ENCODE measurements around the gene CCDC142.

CCDC142 gene

DNA sequence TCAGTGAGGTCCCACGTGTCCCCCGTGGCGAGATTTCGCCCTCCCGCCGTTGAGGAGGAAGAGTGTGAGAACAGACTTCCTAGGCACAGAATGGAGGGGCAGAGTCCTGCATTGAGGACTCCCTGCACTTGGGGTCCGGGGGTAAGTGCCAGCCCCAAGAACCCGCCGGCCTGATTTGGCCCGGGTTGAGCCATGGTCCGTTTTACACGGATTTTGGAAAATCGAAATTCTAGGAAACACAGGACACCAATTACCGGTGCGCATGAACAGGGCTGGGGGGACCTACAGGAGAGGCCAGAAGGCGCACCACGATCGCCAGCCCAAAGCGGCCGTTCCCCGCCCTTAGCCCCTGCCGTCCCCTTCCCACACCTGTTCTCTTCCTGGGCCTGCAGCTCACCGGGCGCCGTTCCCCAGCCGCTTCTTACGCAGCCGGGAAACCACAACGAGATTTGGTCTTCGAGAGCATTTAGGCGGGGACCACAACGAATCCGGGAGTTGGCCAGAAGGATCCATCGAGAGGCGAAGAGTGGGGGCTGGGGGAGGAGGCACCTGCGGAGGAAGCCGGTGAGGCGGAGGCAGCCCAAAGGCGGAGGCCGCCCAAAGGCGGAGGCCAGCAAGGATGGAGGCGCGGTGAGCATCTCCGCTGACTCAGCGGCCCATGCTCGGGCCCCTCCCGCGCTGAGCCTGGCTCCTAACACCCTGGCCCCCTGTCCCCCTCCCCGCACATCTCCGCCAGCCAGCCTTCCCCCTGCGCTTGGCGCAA lies 31.0 kb upstream of the CCDC142 start:
- DNase-seq = no peak

DNA sequence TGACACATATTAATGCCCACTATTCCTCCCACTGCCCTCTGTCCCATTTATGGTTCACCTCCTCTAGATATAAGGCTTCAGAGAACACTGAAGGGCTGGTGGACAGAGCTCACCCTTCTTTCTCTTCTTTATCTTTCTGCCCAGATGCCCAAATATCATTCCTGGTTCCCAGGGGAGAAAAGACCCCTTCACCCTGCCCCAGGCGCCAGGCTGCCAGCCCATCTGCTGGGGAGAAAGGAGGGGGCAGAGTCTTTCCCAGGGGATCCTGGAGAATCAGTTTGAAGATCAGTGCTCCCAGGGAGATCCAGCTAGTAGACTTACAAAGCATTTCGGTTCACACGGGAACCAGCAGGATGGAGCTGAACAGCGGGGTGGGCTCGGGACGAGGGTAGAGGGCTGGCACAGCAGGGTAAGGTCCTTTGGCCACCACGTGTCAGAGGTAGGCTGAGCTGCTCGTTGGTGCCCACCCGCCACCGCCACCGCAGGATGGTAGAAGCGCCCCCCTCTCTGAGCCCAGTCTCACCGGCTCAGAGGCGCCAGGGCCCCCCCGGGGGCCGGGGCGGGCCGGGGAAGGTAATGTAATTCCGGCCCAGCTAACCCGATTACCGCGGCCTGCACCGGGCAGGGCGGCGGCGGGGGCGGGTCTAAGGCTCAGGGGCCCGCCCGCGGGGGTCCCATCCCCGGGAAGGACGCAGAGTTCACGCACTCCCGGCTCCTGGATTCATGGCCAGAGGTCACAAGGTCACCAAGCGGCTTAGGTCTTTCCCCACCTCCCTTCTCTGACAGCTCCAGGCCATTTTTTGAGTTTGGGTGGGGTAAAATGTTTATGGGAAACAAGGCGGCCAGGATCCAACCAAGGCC lies 30.2 kb upstream of the CCDC142 start:
- DNase-seq = no peak

DNA sequence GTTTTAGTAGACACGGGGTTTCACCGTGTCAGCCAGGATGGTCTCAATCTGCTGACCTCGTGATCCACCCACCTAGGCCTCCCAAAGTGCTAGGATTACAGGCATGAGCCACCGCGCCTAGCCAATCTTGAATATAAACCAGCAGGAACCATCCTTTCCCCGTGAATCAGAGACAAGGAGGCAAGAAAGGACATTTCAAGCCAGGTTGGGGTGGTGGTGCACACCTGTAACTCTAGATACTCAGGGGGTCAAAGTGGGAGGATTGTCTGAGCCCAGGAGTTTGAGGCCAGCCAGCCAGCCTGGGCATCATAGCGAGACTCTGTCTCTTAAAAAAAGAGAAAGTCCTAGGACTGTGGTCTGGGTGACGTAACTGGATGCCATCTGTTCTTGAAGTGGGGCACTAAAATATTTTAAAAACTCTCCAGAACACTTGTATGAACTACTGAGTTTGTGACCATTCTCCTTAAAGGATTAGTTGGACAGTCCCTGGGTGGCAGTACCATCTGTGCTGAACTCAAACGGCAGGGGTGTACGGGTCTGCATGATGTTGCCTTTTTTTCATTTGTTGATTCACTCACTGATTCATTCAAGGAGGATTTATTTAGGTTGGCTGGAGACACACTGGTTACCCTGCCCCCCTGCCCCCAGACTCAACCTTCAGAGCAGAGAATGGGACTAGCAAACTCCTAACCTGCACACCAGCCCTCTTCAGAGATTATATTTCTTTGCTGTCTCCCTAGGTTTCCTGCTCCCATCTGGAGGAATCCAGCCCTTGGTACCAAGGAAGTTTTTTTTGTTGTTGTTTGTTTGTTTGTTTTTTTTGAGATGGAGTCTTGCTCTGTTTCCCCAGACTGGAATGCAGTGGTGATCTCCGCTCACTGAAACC lies 28.5 kb upstream of the CCDC142 start:
- DNase-seq = no peak

DNA sequence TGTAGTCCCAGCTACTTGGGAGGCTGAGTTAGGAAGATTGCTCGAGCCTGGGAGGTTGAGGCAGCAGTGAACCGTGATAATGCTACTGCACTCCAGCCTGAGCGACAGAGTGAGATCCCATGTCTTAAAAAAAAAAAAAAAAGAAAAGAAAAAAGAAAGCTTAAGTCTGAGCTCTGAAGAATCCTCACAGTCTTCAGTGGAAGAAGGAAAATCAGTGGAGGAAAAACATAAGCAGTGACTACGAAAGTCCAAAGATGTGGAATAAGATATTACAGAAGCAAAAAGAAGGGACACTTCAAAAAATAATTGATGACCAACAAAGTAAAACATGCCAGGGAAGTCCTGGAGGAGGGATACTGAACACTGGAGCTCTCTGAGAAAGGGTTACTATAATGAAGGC lies 27.5 kb upstream of the CCDC142 start:
- no peak for DNase-seq

DNA sequence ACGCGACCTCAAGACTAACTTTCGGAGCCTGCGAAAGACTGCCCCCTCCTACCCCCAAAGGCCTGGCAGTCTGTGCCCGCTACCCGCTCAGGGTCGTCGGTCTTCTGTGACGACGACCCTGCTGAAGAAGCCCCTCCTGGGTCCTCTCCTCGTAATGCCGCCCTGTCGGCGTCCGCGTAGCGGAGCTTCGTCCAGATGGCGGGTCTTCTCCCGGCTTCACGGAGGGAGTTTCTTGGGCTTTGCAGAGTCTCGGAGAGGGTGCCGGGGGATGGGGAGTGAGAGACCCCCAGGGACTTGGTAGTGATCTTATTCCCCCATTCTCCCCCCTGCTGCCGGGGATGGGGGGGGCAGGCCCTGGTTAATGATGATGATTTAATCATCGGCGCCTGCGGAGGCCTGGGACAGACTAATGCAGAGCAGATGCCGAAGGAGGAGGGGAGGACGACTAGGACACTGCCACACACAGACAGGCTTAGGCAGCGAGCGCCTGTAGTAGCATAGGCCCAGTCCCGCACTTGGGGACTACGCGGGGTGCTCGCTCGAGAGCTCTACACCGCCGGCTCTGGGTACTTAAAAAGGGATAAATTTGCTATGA lies 25.2 kb upstream of the CCDC142 start:
- DNase-seq = no peak

DNA sequence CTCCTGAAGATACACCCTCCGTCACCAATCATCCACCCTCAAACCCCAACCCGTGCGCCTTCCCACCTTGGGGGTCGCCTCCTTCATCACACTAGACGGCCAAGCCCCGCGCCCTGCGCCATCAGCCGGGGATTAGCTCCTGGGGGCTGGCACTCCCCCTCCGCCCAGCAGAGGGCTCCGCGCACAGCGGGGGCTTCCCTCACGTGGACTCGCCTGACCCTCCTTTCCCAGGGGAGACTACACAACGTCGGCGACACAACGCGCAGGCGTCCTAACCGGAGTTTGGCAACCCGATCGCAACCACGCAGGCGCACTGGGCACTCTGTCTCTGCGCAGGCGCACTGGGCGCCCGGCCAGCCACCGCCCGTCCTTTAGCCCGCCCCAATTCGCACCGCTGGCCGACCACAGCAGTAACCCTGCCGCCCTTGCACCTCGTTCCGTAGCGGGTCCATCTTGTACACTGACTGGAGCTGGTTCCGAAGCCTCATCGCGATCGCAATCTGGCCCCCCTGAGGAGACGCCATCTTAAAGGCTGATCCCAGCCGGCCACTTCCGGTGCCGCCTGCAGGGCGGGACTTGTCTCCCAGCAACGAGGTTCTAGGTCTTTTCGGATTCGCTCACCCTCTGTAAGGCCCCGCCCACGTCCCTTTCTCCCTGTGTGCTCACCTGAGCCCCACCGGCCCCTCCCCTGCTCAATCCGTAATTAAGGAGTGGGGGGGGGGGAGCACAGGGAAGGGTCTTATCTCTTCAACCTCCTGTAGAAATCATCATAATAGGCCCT lies 24.5 kb upstream of the CCDC142 start, which contains the start of gene PCGF1:
PCGF1 (minus strand) TSS at position 551 of the 781 bp plus-strand sequence; CDS start at position 524, 27 bp downstream.
- peak; percentile 98 for DNase-seq

DNA sequence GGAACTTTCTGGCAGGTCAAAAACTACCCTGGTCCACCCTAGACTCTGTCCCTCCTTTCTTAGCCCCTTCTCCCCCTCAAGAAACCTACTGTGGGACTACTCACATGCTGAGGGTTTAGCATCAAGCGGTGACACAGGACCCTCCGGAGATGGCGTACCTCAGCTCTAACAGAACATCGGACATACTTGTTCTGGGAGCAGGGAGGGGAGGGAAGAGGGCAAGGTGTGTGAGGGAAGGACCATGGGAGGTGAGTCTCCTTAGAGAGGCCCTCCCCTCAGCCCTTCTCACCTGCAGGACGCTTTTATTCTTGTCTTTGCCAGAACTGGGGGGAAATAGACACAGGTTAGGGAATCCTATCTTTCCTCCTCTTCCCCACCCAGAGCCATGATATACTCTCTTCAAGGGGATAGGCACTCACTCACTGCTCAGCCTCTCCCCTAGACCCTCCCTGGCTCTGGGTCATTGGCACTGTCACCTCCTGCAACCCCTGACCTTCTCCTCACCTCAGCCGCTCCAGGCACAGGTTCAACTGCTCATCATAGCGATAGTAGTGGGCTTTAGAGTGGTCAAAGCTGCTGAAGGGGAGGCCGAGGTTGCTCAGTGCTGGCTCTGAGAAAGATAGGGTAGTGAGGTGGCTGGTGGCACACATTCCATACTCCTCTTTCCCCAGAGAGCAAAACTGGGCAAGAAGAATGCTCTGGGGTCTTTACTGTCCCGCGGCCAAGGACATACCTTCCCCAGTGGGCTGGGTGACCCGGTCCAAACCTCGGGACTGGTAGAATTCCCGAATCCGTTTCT lies 22.8 kb upstream of the CCDC142 start:
- no peak for DNase-seq

DNA sequence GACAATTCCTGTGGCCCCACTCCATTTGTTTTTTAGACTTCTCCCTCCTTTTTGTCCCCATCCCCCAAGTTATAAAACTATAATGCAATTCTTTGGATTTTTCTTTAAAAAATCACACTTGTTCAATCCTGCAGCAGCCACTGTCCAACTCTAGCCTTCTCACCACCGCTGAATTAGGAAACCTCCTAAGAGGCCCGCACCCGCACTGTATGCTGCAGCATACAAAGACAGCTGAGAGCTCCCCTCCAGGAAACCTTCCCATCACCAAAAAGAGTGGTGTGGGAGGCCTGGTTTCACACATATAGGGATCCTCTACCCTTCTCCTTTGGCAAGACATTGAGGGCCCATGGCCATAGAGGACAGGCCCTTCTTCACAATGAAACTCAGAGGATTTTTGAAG lies 21.8 kb upstream of the CCDC142 start:
- DNase-seq = no peak

DNA sequence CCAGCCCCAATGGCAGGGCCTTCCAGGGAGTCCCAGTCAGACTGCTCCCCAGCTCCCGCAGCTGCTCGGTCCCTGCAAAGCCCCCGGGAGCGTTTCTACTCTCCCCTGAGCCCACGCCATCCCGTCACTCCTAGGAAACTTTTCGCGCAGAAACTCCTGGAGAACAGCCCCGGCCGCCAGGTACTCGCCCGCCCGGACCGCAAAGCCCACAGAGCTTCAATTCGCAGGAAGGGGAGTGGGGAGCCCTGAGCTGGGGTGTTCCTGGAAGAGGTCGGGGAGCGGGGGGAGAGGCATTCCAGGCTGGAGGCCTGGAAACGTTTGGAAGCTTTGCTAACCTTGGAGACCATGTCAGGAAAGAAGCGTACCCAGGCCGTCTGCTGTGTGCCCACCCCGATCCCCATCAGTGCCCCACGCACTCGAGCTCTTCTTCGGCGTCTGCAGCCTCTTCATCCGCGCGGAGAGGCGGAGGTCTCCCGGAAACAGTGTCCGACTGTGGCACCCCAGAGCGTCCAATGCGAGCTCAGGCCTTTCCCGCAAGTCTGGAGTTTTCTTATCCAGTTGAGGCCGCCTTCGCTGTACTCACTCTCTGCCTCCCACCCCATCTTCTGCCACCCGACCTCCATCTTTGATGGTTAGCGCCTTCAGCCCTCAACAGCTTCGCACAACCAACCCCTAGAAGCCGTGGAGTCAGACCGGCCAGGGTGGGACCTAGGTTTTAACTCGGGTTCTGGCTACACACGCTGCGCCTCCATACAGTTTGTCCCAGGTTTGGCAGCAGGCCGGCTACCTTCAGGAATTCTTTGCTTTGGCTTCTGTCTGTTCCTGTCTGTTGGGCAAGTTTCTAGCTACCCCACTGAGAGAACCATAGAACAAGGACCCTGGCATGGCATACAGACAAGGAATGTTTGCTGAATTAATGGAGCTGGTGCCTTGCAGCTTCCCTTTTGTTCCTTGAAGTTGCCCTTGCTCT lies 21.0 kb upstream of the CCDC142 start:
- DNase-seq = no peak

DNA sequence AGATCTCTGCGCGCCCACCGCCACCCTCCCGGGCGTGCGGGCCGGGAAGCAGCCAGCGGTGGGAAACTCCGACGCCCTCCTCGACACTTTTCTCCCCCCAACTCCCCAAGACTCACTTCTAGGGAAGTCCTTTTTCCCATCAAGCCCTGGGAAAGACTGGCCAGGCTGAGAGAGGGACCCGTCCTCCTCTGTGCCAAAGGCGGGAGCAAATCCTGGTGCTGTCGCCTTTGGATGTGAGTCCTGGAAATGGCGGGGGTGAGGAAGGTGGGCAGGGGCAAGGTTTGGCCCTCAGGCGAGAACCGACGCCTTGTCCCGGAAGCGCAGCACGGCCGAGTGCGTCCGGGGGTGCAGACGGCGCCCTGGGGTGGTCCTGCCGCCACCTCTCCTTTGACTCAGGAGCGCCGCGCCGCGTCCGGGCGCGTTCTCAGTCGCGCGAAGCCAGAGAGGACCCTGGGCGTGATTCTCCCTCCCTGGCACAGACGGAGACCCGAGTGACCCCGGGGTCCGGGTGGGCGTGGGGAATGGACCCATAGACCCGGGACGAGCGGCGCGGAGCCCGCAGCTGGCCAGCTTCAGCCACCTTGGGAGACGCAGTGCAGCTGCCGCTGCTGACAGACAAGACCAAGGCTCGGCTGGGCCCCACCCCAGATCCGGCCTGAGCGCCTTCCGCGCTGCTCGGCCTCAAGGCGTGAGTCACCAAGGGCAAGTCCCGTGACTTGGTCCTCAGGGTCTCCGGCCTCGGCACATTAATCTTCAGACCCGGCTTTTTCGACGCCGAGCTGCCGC lies 20.1 kb upstream of the CCDC142 start:
- DNase-seq = peak; percentile 78

DNA sequence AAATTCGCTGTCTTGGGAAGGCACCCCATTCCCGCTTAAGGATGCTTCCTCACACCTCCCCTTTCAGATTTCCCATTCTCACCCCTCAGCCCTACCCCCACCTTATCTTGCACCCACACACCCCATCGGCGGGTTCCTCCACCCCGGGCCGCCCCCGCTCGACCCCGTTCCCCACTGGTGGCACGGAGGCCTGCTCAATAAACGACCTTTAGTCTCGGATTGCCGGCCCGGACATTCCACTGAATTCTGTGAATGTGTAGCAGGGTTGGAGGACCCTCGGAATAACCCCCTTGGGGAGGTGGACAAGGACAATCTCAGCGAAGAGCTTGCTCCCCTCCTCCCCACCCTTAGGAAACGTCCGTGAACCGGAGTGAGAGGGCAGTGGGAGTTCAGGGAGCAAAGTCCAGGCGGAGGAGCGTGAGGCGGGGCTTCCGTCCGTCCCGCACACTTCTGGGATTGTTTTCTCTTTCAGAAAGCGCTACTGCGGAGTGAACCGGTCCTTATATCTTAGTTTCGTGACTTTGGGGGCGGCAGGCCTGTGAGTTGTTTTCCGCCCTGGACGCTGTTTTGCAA lies 19.4 kb upstream of the CCDC142 start:
- no peak for DNase-seq

DNA sequence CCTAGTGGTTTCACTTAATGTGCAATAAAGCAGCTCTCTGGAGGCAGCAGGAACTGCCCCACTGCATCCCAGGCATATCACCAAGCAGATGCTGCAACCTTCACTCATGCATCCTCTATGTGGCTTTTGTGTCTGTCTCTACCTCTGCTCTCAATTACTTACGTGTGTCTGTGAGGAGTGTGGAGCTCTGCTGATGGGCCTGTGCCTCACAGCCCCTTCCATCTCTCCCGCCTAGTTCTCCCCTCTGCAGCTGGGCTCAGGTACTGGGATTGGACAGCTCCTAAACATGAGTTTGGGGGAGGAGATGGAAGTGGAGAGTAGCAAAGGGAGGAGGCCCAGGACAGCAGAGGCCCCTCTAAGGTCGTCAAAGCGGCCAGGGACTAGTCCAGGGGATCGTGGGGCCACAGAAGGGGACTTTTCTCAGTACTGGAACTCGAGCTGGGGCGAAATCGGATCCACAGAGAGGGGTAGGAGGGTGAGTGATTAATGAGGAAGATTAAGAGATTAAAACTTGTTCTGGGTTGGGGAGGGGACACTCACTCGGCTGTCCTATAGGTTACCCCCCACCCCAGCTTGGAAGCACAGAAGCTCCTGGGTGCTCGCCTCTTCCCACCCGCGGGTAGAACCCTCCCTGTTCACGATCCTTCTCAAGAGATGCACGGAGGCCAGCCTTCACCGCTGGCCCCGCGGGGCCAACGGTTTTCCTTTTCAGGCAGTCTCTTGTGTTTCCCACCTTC lies 18.7 kb upstream of the CCDC142 start:
- DNase-seq = no peak

DNA sequence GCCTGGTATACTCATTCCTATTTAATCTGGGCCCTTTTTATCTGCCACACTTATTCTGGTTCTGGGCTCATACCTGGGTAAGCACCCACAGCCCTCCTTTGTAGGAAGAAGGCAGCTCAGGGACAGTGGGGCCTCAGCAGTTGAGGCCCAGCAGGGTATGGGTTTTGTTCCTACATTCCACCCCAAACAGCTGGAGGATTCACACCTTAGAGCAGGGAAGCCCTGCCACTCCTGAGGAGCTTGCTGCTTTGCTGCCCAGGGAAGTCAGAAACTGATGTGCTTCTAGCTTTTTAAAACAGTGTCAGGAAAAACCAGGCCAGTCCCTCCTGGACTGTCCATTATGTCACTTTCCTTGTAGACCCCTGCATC lies 17.8 kb upstream of the CCDC142 start:
- no peak for DNase-seq

DNA sequence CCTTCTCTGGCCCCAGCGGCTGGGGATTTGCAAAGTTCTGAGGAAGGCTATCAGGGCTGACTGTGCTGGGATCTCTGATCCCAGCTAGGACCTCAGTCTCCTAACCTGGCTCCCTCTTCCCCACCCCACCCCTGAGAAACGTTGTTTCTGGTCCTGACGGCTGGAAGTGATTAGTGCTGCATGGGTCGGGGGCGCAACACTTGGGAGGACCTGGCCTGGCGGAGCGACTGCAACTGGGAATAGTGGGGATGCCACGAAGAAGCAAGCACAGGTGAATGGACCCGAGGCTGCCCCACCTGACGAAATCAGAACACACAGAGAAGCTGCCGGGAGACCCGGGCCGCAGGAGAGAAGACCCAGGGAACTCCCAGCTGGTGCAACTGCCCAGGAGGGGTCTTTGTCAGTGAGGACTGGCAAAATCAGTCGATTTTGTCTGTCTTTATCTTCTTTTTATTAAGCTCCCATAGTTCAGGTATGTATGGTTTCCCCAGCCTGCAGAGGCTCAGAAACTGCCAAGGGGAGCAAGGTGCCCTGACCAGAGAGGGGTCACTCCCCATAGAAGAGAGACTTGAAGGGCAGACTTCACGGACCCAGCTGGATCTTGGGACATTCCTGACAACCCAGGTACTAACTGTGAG lies 17.3 kb upstream of the CCDC142 start:
- DNase-seq = no peak

DNA sequence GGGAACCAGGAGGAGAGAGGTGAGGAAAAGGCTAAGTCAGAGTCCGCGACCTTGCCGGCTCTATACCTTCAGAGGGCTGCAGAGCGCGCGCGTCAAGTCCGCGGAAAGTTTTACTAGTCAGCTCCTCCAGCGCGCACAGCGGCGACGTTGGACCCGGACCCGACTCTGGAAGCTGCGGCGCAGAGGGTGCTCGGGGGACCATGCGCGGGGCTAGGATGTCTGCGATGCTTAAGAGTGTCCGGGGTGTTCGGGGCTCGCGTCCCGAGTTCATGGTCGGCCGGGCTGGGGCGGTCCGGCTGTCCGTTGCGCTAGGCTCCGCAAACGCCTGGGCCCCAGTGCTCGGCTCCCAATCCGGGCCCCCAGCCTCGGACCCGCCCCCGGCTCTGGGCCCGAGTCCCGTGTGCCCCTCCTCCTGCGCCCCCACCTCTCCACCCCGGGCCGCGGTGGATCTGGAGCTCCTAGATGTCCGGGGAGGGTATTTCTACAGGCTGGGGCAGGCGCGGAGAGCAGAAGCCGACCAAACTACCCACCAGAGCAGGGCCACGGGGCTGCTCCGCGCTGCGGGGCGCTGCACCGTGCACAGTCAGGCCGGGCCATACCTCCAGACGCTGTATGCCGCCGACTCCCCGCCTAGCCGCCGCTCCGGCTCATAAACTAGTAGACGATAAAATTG lies 16.6 kb upstream of the CCDC142 start, which contains the start of gene LBX2:
LBX2 (minus strand) TSS at position 337 of the 673 bp plus-strand sequence; CDS start at position 271, 66 bp downstream.
- no peak for DNase-seq

DNA sequence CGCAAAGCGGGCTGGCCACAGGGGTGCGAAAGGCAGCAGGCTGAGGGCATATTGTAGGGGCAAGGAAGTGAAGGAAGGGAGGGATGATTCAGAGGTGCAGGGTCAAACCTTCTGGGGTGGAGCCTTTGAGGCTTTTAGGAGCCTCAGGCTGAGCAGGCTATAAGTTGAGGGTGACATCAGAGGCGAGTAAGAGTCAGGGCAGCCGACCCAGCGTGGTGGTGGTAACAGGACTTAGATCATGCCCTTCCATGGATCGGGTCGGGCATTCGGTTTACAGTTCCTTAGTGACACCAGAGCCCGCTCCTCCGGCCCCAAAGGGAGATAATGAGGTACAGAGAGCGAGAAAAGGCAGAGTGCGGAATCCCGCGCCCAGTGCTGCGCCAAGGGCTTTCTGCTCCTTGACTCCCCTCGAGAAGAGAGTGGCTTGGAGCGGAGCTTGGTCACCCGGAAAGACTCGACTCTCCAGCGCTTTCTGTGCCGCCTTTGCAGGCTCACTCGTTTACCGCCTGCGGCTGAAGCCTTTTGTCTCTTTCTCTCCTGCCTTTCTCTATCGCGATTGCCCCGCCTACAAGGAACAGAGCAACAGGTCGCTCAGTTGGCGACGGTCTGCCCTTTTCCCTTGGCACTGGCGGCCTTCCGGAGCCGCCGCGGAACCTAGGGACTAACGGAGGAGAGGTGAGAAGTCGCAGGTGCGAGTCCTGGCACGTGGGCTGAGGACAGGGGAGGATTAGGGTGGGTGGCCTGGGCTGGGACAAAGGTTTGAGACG lies 15.9 kb upstream of the CCDC142 start:
- DNase-seq = no peak

Measured in CD4-positive, alpha-beta T cell treated with Interleukin-15 for 1 hour (primary cell).